HepG2 (cell line): ENCODE results near the gene NCOA5. TPM values are rescaled to one million over a fixed set of nuclear protein-coding genes. Genes with fewer than 3 reads are reported as not detected.
A peak's percentile ranks its signal among the peaks of the same experiment; 100 is the strongest.

Experiments used
- DMAP1 ChIP-seq: IDR thresholded peaks from 2 replicates; pipeline ENCODE4 v1.6.1; 2016
- FLYWCH1 ChIP-seq: sonication (generic); formaldehyde crosslinking; IDR thresholded peaks from 2 replicates; pipeline ENCODE4 v1.8.1; 2023; ENCODE audit warnings: mild to moderate bottlenecking, missing genetic modification reagents
- GPN1 ChIP-seq: sonication (generic); formaldehyde crosslinking; IDR thresholded peaks from 2 replicates; pipeline ENCODE4 v1.5.1; 2020; ENCODE audit warnings: missing genetic modification reagents, borderline replicate concordance
- HMGA1 ChIP-seq: sonication (generic); formaldehyde crosslinking; conservative IDR thresholded peaks from 2 replicates; pipeline ENCODE4 v1.4.0; 2020; ENCODE audit warnings: missing genetic modification reagents
- IRF2 ChIP-seq: IDR thresholded peaks from 2 replicates; pipeline ENCODE4 v1.6.1; 2018; ENCODE audit warnings: missing genetic modification reagents, missing compliant biosample characterization
- KAT7 ChIP-seq: IDR thresholded peaks from 2 replicates; pipeline ENCODE4 v1.6.1; 2018; ENCODE audit warnings: borderline replicate concordance, missing compliant biosample characterization
- RAD51 ChIP-seq: fragments of 450-650 bp; IDR thresholded peaks from 2 replicates; pipeline ENCODE4 v1.6.1; 2016; ENCODE audit warnings: borderline replicate concordance
- SKI ChIP-seq: fragments of 450-650 bp; IDR thresholded peaks from one replicate; pipeline ENCODE4 v1.6.1; 2018; ENCODE audit warnings: mild to moderate bottlenecking; ENCODE audit not compliant: partially characterized antibody
- SP1 ChIP-seq, 2 experiments: fragments of 450-650 bp in 1 of 2; sonication (generic) in 1 of 2; formaldehyde crosslinking in 1 of 2; IDR thresholded peaks; 2 replicates each; pipeline versions ENCODE4 v1.4.0 to v1.6.1; 2016 to 2020; ENCODE audit warnings: missing genetic modification reagents in 1 of 2
- ZFP41 ChIP-seq: sonication (generic); formaldehyde crosslinking; IDR thresholded peaks from 2 replicates; pipeline ENCODE4 v1.4.0; 2020; ENCODE audit warnings: mild to moderate bottlenecking, missing genetic modification reagents, borderline replicate concordance
- ZFP91 ChIP-seq: sonication (generic); formaldehyde crosslinking; IDR thresholded peaks from 2 replicates; pipeline ENCODE4 v1.9.0; 2022; ENCODE audit warnings: missing genetic modification reagents, mild to moderate bottlenecking, borderline replicate concordance
- ZNF451 ChIP-seq: sonication (generic); formaldehyde crosslinking; IDR thresholded peaks from 2 replicates; pipeline ENCODE4 v1.5.0; 2020; ENCODE audit warnings: mild to moderate bottlenecking, missing genetic modification reagents
- ZNF460 ChIP-seq: sonication (generic); formaldehyde crosslinking; IDR thresholded peaks from 2 replicates; pipeline ENCODE4 v1.5.1; 2020; ENCODE audit warnings: missing genetic modification reagents, mild to moderate bottlenecking, borderline replicate concordance
- ZNF652 ChIP-seq: IDR thresholded peaks from 2 replicates; pipeline ENCODE4 v1.6.1; 2016; ENCODE audit warnings: low read depth, borderline replicate concordance
- polyA plus RNA-seq, 8 experiments: library from polyadenylated mRNA; depleted of rRNA in 3 of 8; stranded (reverse) in 7 of 8; unstranded in 1 of 8; fragments of >200 nt; fragmentation: Illumina TruSeq in 4 of 8; extraction: Trizol in 4 of 8; gene quantifications; 2 replicates each; pipeline versions ENCODE4 v1.2.1 to v1.2.3, GENCODE V29; 2011 to 2016; ENCODE audit warnings: low read depth in 4 of 8, missing spikeins in 1 of 8, mixed read lengths in 1 of 8; ENCODE audit not compliant: insufficient read depth in 1 of 8
- total RNA-seq, 5 experiments: library from RNA; depleted of rRNA; stranded (reverse); fragments of >200 nt; fragmentation: Illumina TruSeq; extraction: Trizol; gene quantifications; 2 replicates each; pipeline ENCODE4 v1.2.3, GENCODE V29; 2016; ENCODE audit warnings: low read depth in 1 of 5
- TF ChIP-seq, protein P1 (sequence below): IDR thresholded peaks from 2 replicates; pipeline ENCODE4 v1.6.1; 2012; ENCODE audit warnings: low read length, improper control_type of control experiment
- TF ChIP-seq, protein P2 (sequence below), 2 experiments: fragments of 450-650 bp in 1 of 2; sonication (generic) in 1 of 2; formaldehyde crosslinking in 1 of 2; IDR thresholded peaks; 2 replicates each; pipeline versions ENCODE4 v1.6.1 to v1.8.0; 2016 to 2022; ENCODE audit warnings: antibody characterized with exemption in 1 of 2, mild to moderate bottlenecking in 1 of 2, missing genetic modification reagents in 1 of 2

NCOA5 gene
- total and polyA plus RNA-seq, 2 of the 13 experiments (the other 11 are each of a cell fraction or from before 2014, with no cell fraction given) = 16.5 to 28.4 TPM

- TF ChIP-seq ZNF451 (no peak), GPN1 (CRISPR knock-in tag) (peak; percentile 92; the same call in 1 of the 2 replicates), ZNF460 (no peak), IRF2 (CRISPR knock-in tag) (peak; percentile 94), ZNF652 (CRISPR knock-in tag) (peak; percentile 59), DMAP1 (no peak), ZFP91 (CRISPR knock-in tag) (no peak; the same call in 1 of the 2 replicates), ZFP41 (CRISPR knock-in tag) (no peak), SP1 (IDR thresholded peaks at IDR 0.05) (no peak), SP1 (CRISPR knock-in tag; IDR thresholded peaks at IDR 0.05) (peak; percentile 72), KAT7 (CRISPR knock-in tag) (no peak), FLYWCH1 (CRISPR knock-in tag) (peak; percentile 51; the same call in 1 of the 2 replicates), RAD51 (no peak), HMGA1 (CRISPR knock-in tag) (no peak), SKI (no peak)
- TF ChIP-seq, protein P1, sequence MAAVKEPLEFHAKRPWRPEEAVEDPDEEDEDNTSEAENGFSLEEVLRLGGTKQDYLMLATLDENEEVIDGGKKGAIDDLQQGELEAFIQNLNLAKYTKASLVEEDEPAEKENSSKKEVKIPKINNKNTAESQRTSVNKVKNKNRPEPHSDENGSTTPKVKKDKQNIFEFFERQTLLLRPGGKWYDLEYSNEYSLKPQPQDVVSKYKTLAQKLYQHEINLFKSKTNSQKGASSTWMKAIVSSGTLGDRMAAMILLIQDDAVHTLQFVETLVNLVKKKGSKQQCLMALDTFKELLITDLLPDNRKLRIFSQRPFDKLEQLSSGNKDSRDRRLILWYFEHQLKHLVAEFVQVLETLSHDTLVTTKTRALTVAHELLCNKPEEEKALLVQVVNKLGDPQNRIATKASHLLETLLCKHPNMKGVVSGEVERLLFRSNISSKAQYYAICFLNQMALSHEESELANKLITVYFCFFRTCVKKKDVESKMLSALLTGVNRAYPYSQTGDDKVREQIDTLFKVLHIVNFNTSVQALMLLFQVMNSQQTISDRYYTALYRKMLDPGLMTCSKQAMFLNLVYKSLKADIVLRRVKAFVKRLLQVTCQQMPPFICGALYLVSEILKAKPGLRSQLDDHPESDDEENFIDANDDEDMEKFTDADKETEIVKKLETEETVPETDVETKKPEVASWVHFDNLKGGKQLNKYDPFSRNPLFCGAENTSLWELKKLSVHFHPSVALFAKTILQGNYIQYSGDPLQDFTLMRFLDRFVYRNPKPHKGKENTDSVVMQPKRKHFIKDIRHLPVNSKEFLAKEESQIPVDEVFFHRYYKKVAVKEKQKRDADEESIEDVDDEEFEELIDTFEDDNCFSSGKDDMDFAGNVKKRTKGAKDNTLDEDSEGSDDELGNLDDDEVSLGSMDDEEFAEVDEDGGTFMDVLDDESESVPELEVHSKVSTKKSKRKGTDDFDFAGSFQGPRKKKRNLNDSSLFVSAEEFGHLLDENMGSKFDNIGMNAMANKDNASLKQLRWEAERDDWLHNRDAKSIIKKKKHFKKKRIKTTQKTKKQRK = no peak
- TF ChIP-seq, protein P2, sequence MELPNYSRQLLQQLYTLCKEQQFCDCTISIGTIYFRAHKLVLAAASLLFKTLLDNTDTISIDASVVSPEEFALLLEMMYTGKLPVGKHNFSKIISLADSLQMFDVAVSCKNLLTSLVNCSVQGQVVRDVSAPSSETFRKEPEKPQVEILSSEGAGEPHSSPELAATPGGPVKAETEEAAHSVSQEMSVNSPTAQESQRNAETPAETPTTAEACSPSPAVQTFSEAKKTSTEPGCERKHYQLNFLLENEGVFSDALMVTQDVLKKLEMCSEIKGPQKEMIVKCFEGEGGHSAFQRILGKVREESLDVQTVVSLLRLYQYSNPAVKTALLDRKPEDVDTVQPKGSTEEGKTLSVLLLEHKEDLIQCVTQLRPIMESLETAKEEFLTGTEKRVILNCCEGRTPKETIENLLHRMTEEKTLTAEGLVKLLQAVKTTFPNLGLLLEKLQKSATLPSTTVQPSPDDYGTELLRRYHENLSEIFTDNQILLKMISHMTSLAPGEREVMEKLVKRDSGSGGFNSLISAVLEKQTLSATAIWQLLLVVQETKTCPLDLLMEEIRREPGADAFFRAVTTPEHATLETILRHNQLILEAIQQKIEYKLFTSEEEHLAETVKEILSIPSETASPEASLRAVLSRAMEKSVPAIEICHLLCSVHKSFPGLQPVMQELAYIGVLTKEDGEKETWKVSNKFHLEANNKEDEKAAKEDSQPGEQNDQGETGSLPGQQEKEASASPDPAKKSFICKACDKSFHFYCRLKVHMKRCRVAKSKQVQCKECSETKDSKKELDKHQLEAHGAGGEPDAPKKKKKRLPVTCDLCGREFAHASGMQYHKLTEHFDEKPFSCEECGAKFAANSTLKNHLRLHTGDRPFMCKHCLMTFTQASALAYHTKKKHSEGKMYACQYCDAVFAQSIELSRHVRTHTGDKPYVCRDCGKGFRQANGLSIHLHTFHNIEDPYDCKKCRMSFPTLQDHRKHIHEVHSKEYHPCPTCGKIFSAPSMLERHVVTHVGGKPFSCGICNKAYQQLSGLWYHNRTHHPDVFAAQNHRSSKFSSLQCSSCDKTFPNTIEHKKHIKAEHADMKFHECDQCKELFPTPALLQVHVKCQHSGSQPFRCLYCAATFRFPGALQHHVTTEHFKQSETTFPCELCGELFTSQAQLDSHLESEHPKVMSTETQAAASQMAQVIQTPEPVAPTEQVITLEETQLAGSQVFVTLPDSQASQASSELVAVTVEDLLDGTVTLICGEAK (IDR thresholded peaks at IDR 0.05) = no peak
- TF ChIP-seq, protein P2 (CRISPR knock-in tag; IDR thresholded peaks at IDR 0.05) = peak; percentile 68; the same call in 1 of the 2 replicates
These were observed 48.7 kb downstream of the NCOA5 start (continued) for GRCh38 chr20:46040902-46041535.
